Mesothelial cell of epicardium (in vitro differentiated cells): ENCODE measurements around the gene SNRPA1. TPM values are rescaled to one million over a fixed set of nuclear protein-coding genes. Genes with fewer than 3 reads are reported as not detected.

Experiments
- DNase-seq, 2 experiments: peaks; one replicate each; pipeline ENCODE4 v3.0.0; 2021; ENCODE audit warnings: low spot score in 2 of 2; ENCODE audit not compliant: unreplicated experiment in 2 of 2
- H3K27ac Mint-ChIP-seq: 2 replicates; pipeline ENCODE4 v1.8.0; 2021; ENCODE audit warnings: mixed read lengths
- H3K27me3 Mint-ChIP-seq: 2 replicates; pipeline ENCODE4 v1.8.0; 2021; ENCODE audit warnings: low read depth, mixed read lengths
- H3K36me3 Mint-ChIP-seq: 2 replicates; pipeline ENCODE4 v1.8.0; 2021; ENCODE audit warnings: mixed read lengths
- H3K4me1 Mint-ChIP-seq: 2 replicates; pipeline ENCODE4 v1.8.0; 2021; ENCODE audit warnings: mixed read lengths
- H3K4me3 Mint-ChIP-seq: 2 replicates; pipeline ENCODE4 v1.8.0; 2021; ENCODE audit warnings: mild to moderate bottlenecking, moderate library complexity, mixed read lengths
- H3K9me3 Mint-ChIP-seq: 2 replicates; pipeline ENCODE4 v1.8.0; 2021; ENCODE audit warnings: mixed read lengths
- CTCF ChIP-seq: fragments of 200-600 bp; sonication (generic); IDR thresholded peaks from one replicate; pipeline ENCODE4 v1.5.0; 2021; ENCODE audit warnings: antibody characterized with exemption; ENCODE audit not compliant: unreplicated experiment
- total RNA-seq: library from RNA; stranded (reverse); gene quantifications from 3 replicates; pipeline ENCODE4 v1.2.1, GENCODE V29; 2021

The SNRPA1 gene
- total RNA-seq, 1 donor from 2014 or later = 82.8 TPM

DNA sequence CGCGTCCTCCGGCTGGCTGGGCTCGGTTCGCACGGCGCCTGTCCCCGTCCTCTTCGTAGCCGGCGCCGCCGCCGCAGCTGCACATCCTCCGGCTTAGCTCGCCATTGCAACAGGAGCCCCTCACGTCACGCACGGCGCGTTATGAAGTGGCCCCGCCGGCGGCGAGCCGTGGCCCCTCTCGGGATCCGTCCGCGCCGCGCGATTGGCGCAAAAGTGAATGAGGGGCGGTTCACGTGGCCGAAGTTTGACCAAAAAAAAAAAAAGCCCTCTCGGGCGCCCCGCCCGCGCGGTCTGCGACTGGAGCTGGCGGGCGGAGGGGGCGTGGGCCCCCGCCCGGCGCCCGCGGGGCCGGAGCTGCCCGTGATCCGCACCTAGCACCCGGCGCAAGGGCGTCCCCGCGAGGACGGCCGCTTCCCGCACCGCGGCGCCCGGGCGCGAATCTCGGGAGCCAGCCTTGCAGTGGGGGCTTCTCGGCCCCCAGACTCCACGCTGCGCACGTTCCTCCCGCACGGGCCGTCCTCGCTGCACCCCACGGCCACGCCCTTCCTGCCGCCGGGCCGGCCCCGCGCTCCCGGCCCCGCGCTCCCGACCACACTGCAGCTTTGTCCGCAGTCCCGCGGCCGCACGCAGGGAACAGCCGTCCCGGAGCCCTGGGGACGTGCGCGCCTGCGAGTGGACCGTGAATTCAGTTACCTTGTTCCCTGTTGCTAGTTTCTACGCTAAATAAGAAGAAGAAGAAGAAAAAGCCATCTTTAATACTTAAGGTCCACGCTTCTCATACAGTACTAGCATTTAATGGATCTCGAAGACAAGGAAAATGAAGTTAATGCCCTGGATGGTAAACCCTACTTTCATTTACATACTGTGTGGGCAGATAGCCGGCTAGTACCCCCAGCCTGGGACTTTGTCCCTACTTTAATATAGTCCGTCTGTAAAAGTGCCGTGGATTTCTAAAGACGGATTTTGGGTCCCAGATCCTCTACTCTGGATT is 42.9 kb downstream of the SNRPA1 start, which contains the start of gene CHSY1:
TSS of gene CHSY1 (minus strand) at position 219 of the 991 bp plus-strand sequence. CDS start 592 bp downstream, outside the sequence.
- peak; percentile 74 to 90 for DNase-seq
- Mint-ChIP-seq H3K4me1 (peaks cover 43% of the 10 kb centered on the region), H3K27me3 (no peaks in the 10 kb centered on the region), H3K9me3 (no peaks in the 10 kb centered on the region), H3K4me3 (peak within 1 kb of the TSS; percentile 93), H3K36me3 (peaks cover 2% of the 10 kb centered on the region), H3K27ac (peak within 1 kb of the TSS; percentile 96)
- no peak for TF ChIP-seq CTCF

GRCh38 chr15:101250873-101251829 is 43.9 kb downstream of the SNRPA1 start:
- Mint-ChIP-seq H3K4me1 (peaks cover 49% of the 10 kb centered on the region), H3K9me3 (no peaks in the 10 kb centered on the region), H3K27ac (peak overlapping the region; percentile 92), H3K4me3 (peak overlapping the region; percentile 91), H3K27me3 (no peaks in the 10 kb centered on the region), H3K36me3 (peaks cover 2% of the 10 kb centered on the region)
- peak; percentile 18 for TF ChIP-seq CTCF
- DNase-seq = peak; percentile 38 to 64

DNA sequence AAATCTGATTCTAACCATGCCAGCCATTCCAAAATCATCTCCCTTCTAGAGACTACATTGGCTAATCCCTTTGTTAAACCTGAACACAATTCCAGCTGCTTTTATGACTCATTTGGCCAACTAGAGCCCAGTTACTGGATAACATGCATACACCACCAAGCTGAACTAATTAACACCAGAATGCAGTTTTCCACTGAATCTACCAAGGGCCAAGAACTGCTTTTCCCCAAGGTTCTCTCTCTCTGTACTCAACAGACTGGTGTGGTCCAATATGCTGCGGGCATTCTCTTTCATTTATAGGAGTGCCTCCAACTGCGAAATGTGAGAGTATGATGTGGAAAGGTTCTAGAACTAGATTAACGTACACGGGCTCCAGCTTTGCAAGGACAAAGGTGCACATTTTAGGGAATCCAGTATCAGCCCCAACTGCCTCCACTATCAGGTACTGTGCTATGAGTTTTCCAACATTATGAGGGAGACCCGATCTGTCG is 44.7 kb downstream of the SNRPA1 start:
- H3K4me3 Mint-ChIP-seq = peak overlapping the region; percentile 91

DNA sequence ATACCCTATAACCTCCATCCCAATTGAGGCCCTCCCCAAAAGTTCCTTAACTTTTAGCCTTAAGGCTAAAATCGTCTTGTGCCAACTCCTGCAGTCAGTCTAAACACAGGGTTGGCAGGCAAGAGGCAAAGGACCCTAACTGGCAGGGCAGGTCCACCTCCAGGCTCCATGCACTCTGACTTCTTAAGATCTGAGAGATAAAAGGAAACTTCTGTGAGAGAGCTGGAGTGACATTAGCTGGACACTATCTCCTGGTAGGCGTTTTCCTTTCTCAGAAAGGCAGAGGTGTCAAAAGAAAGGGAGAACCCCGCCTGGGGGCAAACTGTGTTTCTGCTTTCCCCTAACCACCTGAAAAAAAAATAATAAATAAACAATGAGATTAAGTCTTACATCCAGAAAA is 46.8 kb downstream of the SNRPA1 start:
- H3K4me1 Mint-ChIP-seq = peaks cover 71% of the 10 kb centered on the region
- TF ChIP-seq CTCF = no peak
- DNase-seq = no peak
- H3K4me3 Mint-ChIP-seq = peak overlapping the region; percentile 30
- H3K27me3 Mint-ChIP-seq = no peaks in the 10 kb centered on the region
- H3K9me3 Mint-ChIP-seq = no peaks in the 10 kb centered on the region
- peaks cover 2% of the 10 kb centered on the region for H3K36me3 Mint-ChIP-seq
- H3K27ac Mint-ChIP-seq = peak overlapping the region; percentile 38

More for the DNA sequence above, 44.7 kb downstream of the SNRPA1 start:
- H3K9me3 Mint-ChIP-seq = no peaks in the 10 kb centered on the region
- no peaks in the 10 kb centered on the region for H3K27me3 Mint-ChIP-seq
- no peak for TF ChIP-seq CTCF
- peaks cover 54% of the 10 kb centered on the region for H3K4me1 Mint-ChIP-seq
- peak overlapping the region; percentile 92 for H3K27ac Mint-ChIP-seq
- DNase-seq = no peak
- H3K36me3 Mint-ChIP-seq = peaks cover 2% of the 10 kb centered on the region
